ENCODE data around the gene NCKIPSD.

The NCKIPSD gene

GRCh38 chr3:48642605-48643004 is 43.1 kb downstream of the NCKIPSD start:
- DNase-seq, result no peak

- no peak for DNase-seq
Observed at GRCh38 chr3:48641396-48641795, 44.3 kb downstream of the NCKIPSD start.

GRCh38 chr3:48639944-48640606 is 45.6 kb downstream of the NCKIPSD start:
- no peak for DNase-seq

- no peak for DNase-seq
Observed at GRCh38 chr3:48637305-48637704, 48.4 kb downstream of the NCKIPSD start.

- no peak for DNase-seq
Observed at GRCh38 chr3:48636149-48636655, 49.5 kb downstream of the NCKIPSD start.

GRCh38 chr3:48635222-48636021 is 50.3 kb downstream of the NCKIPSD start, which contains the start of gene SLC26A6:
TSS of gene SLC26A6 (minus strand) at chr3:48635461. CDS start at chr3:48635393, 68 bp downstream.
- DNase-seq, result peak; percentile 82 to 90 (median 85)

- peak in 2 of 4 experiments; percentile 11 to 17 for DNase-seq
Observed at GRCh38 chr3:48634661-48635221, 51.0 kb downstream of the NCKIPSD start.

GRCh38 chr3:48633743-48634142 is 52.0 kb downstream of the NCKIPSD start:
- no peak for DNase-seq

- DNase-seq, result no peak
Observed at GRCh38 chr3:48633256-48633655, 52.5 kb downstream of the NCKIPSD start.

- DNase-seq, result no peak
Observed at GRCh38 chr3:48631516-48632448, 53.9 kb downstream of the NCKIPSD start.

- no peak for DNase-seq
Observed at GRCh38 chr3:48630833-48631232, 54.9 kb downstream of the NCKIPSD start.

GRCh38 chr3:48630407-48630806 is 55.3 kb downstream of the NCKIPSD start:
- DNase-seq, result no peak

GRCh38 chr3:48629894-48630293 is 55.8 kb downstream of the NCKIPSD start:
- DNase-seq, result no peak

- DNase-seq, result no peak
Observed at GRCh38 chr3:48628277-48629017, 57.3 kb downstream of the NCKIPSD start.

GRCh38 chr3:48625600-48625999 is 60.1 kb downstream of the NCKIPSD start:
- DNase-seq, result no peak

- no peak for DNase-seq
Observed at GRCh38 chr3:48624767-48625166, 60.9 kb downstream of the NCKIPSD start.

- no peak for DNase-seq
Observed at GRCh38 chr3:48623851-48624547, 61.7 kb downstream of the NCKIPSD start.
